Activated naive CD4-positive, alpha-beta T cell treated with anti-CD3 and anti-CD28 coated beads, Interleukin-2, amount 50 U/mL, for 72 hours (primary cell): Measurements from ENCODE around the gene C6orf118. TPM values are rescaled to one million over a fixed set of nuclear protein-coding genes. Genes with fewer than 3 reads are reported as not detected.

Experiments
- ATAC-seq, 2 donors: fragments of 150-1000 bp; cut with Tn5 transposase; 2 replicates each; pipeline ENCODE4 v1.10.0; 2021; ENCODE audit warnings: mild to moderate bottlenecking in 2 of 2, moderate library complexity in 2 of 2
- DNase-seq, 2 donors: peaks; one replicate each; pipeline ENCODE4 v3.0.0; 2021 to 2022; ENCODE audit warnings: low spot score in 2 of 2
- H3K27ac Mint-ChIP-seq, 2 donors: one replicate each; pipeline ENCODE4 v1.8.0; 2022; ENCODE audit warnings: mild to moderate bottlenecking in 2 of 2, mixed read lengths in 2 of 2
- H3K36me3 Mint-ChIP-seq, 2 donors: one replicate each; pipeline ENCODE4 v1.8.0; 2022; ENCODE audit warnings: mixed read lengths in 2 of 2
- H3K9me3 Mint-ChIP-seq, 2 donors: one replicate each; pipeline ENCODE4 v1.8.0; 2022; ENCODE audit warnings: mixed read lengths in 2 of 2
- total RNA-seq, 2 donors: library from RNA; stranded (reverse); gene quantifications; one replicate each; pipeline ENCODE4 v1.2.3, GENCODE V29; 2022

The C6orf118 gene
- total RNA-seq = not detected

- DNase-seq (no peak), ATAC-seq (peak in 1 of 2 donors; percentile 18)
- H3K9me3 Mint-ChIP-seq = peaks cover 0 to 4% of the 10 kb centered on the region in 2 donors
- no peaks in the 10 kb centered on the region for H3K36me3 Mint-ChIP-seq
- no peak within 1 kb of the TSS for H3K27ac Mint-ChIP-seq
Measured at GRCh38 chr6:165308926-165309731, at the start of gene C6orf118. TSS of gene C6orf118 (minus strand) at chr6:165309605. CDS start at chr6:165309586, 19 bp downstream.

DNA sequence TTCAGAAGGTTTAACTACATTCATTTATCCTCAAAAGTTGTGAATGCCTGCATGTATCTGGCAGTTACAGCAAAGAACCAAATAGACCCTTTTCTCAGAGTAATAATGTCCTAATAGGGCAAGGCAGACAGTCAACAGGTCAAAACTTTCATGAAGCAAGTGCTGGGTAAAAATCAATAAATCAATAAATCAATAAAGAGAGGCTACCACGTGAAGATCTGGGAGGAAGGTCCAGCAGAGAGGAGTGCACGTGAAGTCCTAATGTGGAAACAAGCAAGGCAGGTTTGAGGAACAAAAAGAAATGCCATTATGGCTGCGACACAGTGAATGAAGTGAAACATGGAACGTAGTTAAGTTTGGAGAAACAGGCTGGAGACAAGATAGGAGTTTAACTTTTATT is 36.3 kb upstream of the C6orf118 start:
- DNase-seq = no peak
- no peak for ATAC-seq
- Mint-ChIP-seq H3K36me3 (peaks cover 0 to 12% of the 10 kb centered on the region in 2 donors), H3K9me3 (peaks cover 22 to 30% of the 10 kb centered on the region in 2 donors), H3K27ac (no peak overlapping the region)

GRCh38 chr6:165340532-165340931 is 31.1 kb upstream of the C6orf118 start:
- H3K36me3 Mint-ChIP-seq = no peaks in the 10 kb centered on the region
- no peak for DNase-seq
- no peak for ATAC-seq
- H3K9me3 Mint-ChIP-seq = peaks cover 5 to 7% of the 10 kb centered on the region in 2 donors
- H3K27ac Mint-ChIP-seq = no peak overlapping the region

GRCh38 chr6:165325609-165326008 is 16.2 kb upstream of the C6orf118 start:
- no peak for ATAC-seq
- DNase-seq = no peak
- Mint-ChIP-seq H3K36me3 (peaks cover 0 to 5% of the 10 kb centered on the region in 2 donors), H3K9me3 (peaks cover 16 to 18% of the 10 kb centered on the region in 2 donors), H3K27ac (no peak overlapping the region)

- ATAC-seq = no peak
- Mint-ChIP-seq H3K36me3 (peaks cover 0 to 5% of the 10 kb centered on the region in 2 donors), H3K27ac (no peak overlapping the region), H3K9me3 (peaks cover 20 to 26% of the 10 kb centered on the region in 2 donors)
- no peak for DNase-seq
Measured at GRCh38 chr6:165321555-165322145, 12.2 kb upstream of the C6orf118 start.

DNA sequence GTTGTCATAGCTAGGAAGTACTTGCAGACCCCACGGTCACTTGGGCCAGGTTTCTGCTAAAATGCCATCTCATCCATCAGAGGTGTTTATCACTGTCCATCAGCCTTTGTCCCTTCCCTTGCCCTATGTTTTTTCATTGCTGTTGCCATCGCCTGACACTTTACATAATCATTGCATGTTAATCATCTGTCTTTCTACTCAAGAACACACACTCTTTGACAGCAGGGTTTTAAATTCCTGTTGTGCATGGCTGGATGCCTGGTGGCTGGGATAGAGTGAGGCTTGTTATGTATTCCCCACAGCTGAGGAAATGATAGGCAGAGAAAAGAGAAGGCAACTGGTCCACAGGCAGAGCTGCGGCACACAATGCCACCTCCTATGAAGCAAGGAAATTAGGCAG is 11.7 kb upstream of the C6orf118 start:
- DNase-seq (no peak), ATAC-seq (no peak)
- Mint-ChIP-seq H3K27ac (no peak overlapping the region), H3K36me3 (peaks cover 0 to 5% of the 10 kb centered on the region in 2 donors), H3K9me3 (peaks cover 20 to 26% of the 10 kb centered on the region in 2 donors)

DNA sequence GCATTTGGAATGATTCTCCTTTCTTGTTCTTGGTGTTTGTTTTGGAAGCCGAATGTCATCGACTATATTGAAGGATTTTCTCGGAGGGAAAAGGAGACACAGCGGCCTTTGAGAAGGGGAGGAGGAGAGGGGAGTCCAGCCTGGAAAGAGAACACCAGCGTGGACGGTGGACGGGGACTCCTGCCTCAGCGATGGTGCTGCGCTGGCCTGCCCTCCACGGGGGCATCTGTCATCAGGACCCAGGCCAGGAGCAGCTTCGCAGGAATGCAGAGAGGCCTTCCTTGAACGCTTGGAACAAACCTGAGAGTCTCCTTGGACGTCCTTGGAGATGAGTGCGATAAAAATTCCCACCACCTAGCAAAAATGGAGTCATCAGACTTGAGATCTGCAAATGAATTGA is 8.3 kb upstream of the C6orf118 start:
- H3K9me3 Mint-ChIP-seq = peaks cover 16 to 18% of the 10 kb centered on the region in 2 donors
- DNase-seq (no peak), ATAC-seq (no peak)
- no peak overlapping the region for H3K27ac Mint-ChIP-seq
- peaks cover 0 to 2% of the 10 kb centered on the region in 2 donors for H3K36me3 Mint-ChIP-seq

GRCh38 chr6:165306955-165307354 is 2.5 kb downstream of the C6orf118 start:
- DNase-seq = no peak
- ATAC-seq = no peak
- H3K27ac Mint-ChIP-seq = no peak overlapping the region
- peaks cover 5 to 7% of the 10 kb centered on the region in 2 donors for H3K9me3 Mint-ChIP-seq
- peaks cover 0 to 5% of the 10 kb centered on the region in 2 donors for H3K36me3 Mint-ChIP-seq

- H3K27ac Mint-ChIP-seq = no peak overlapping the region
- H3K36me3 Mint-ChIP-seq = peaks cover 0 to 5% of the 10 kb centered on the region in 2 donors
Measured at GRCh38 chr6:165301372-165302246, 7.8 kb downstream of the C6orf118 start.

DNA sequence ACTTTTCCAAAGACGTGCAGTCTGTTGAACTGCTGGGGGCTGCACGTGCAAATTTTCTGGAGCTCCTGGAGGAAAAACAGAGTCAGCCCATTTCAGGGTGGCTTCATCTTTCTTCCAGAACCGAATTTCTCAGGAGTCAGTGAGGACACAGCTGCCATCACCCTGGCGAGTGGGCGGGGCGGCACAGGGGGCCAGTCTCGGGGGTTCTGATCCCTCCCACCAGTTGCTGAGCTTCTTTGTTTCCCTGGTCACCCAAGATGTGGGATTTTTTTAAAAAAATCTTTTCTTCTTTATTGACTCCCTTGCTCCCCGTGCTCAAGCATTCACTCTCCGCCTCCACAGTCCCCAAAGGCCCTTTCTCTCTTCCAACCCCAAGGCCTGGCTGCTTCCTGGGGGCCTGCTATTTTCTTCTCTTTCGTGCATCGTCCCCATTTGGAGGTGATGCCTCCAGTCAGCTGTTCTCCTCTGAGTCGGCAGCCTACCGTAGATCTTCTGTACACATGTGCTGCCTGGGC is 8.9 kb downstream of the C6orf118 start:
- H3K36me3 Mint-ChIP-seq = peaks cover 0 to 5% of the 10 kb centered on the region in 2 donors
- no peak overlapping the region for H3K27ac Mint-ChIP-seq
- no peak for DNase-seq
- no peak for ATAC-seq
- peaks cover 14 to 19% of the 10 kb centered on the region in 2 donors for H3K9me3 Mint-ChIP-seq

More at GRCh38 chr6:165301372-165302246, 7.8 kb downstream of the C6orf118 start:
- H3K9me3 Mint-ChIP-seq = peaks cover 7 to 11% of the 10 kb centered on the region in 2 donors
- no peak for DNase-seq
- ATAC-seq = no peak

GRCh38 chr6:165298875-165299274 is 10.5 kb downstream of the C6orf118 start:
- DNase-seq = no peak
- no peak for ATAC-seq
- no peak overlapping the region for H3K27ac Mint-ChIP-seq
- H3K9me3 Mint-ChIP-seq = peaks cover 14 to 19% of the 10 kb centered on the region in 2 donors
- H3K36me3 Mint-ChIP-seq = peaks cover 0 to 5% of the 10 kb centered on the region in 2 donors

DNA sequence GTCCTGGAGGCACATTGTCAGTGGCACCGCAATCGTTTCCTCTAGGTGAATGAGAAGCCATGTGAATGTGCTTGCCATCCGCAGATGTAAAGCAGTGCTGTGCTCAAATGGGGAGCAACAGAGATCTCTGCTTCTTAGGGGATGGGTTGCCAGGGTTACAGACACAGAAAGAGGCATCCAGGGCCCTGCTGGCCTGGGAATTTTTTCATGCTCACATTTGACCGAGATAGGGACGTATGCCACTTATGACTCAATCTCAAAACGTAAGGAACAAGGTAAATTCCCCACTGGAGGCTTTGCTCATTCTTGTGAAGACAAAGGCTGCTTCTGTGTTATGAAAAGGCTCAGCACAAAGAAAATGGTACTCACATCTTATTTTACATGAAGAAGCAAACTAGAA is 11.0 kb downstream of the C6orf118 start:
- ATAC-seq (no peak), DNase-seq (no peak)
- H3K36me3 Mint-ChIP-seq = peaks cover 0 to 5% of the 10 kb centered on the region in 2 donors
- peaks cover 14 to 19% of the 10 kb centered on the region in 2 donors for H3K9me3 Mint-ChIP-seq
- H3K27ac Mint-ChIP-seq = no peak overlapping the region

DNA sequence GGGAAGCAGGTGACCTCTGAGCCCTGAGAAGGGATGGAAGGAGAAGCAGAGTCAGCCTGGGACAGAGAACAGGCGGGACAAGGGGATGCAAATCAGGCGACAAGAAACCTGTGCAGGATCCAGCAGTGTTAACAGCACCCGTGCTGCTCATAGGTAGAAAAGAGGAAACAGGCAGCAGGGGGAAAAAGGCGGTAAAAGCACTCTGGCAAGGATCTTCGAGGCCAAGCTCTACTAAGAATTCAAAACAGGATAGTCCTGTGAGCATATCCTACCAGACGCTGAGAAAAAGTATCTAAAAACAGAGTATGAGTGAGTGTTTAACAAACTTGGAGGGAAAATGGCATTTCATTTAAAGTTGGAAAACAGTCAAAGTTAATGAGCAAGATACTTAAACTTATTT is 16.7 kb downstream of the C6orf118 start:
- peaks cover 23 to 25% of the 10 kb centered on the region in 2 donors for H3K9me3 Mint-ChIP-seq
- ATAC-seq (no peak), DNase-seq (no peak)
- no peak overlapping the region for H3K27ac Mint-ChIP-seq
- H3K36me3 Mint-ChIP-seq = peaks cover 0 to 14% of the 10 kb centered on the region in 2 donors

DNA sequence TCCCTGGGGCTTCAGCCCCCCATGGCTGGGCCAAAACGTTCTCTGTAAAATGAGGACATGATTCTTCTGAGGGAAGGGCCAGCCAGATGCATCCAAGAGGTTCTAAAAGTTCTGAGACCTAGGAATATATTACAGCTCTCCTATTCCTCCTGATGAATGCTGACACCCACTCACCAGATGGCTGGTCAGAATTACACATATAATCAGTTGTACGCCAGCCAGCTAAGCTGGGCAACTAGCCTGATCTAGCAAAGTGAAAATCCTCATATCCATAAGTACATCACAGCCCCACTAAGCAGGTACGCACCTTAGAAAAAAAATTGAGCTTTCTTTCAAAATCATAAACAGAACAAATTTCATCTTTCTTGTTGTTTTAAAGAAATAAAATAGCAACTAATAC is 34.8 kb downstream of the C6orf118 start:
- no peak for ATAC-seq

GRCh38 chr6:165272585-165272984 is 36.8 kb downstream of the C6orf118 start:
- ATAC-seq (no peak), DNase-seq (no peak)
- no peak overlapping the region for H3K27ac Mint-ChIP-seq
- no peaks in the 10 kb centered on the region for H3K36me3 Mint-ChIP-seq
- peaks cover 24 to 25% of the 10 kb centered on the region in 2 donors for H3K9me3 Mint-ChIP-seq

More for the DNA sequence above, 34.8 kb downstream of the C6orf118 start:
- no peak overlapping the region for H3K27ac Mint-ChIP-seq
- DNase-seq = no peak
- H3K36me3 Mint-ChIP-seq = no peaks in the 10 kb centered on the region
- H3K9me3 Mint-ChIP-seq = peaks cover 15 to 24% of the 10 kb centered on the region in 2 donors

DNA sequence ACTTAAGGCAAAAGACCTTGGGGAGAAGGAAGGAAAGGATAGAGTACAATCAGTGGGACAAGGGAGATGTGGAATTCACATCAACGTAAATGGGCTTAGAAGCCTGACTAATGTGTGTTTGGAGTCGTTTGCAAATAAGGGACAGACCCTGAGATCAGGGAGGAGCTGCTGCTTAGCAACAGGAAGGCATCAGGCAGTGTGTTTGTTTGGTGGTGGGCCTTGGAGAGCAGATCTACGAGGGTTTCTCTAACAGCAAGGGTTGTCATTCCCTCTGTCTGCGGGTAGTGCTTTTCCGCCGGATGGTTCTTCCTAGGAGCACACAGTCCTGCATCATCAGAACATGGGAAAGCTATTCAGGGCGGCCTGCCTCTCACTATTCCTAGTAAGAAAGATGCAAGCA is 40.4 kb downstream of the C6orf118 start:
- no peak for ATAC-seq
- H3K27ac Mint-ChIP-seq = no peak overlapping the region
- peaks cover 0 to 5% of the 10 kb centered on the region in 2 donors for H3K36me3 Mint-ChIP-seq
- no peak for DNase-seq
- H3K9me3 Mint-ChIP-seq = peaks cover 16% of the 10 kb centered on the region in 2 donors
